ELR (cell line): ENCODE results near the gene MAEA.
"Not testable (repeated sequence)": the region's sequence is repeated elsewhere in the genome, so short reads cannot be mapped to it uniquely, and the experiment has no call there.

ENCODE experiments used
- DNase-seq: peaks from one replicate; pipeline ENCODE4 v3.0.0-alpha.2; 2015; ENCODE audit warnings: low read depth

MAEA gene

DNA sequence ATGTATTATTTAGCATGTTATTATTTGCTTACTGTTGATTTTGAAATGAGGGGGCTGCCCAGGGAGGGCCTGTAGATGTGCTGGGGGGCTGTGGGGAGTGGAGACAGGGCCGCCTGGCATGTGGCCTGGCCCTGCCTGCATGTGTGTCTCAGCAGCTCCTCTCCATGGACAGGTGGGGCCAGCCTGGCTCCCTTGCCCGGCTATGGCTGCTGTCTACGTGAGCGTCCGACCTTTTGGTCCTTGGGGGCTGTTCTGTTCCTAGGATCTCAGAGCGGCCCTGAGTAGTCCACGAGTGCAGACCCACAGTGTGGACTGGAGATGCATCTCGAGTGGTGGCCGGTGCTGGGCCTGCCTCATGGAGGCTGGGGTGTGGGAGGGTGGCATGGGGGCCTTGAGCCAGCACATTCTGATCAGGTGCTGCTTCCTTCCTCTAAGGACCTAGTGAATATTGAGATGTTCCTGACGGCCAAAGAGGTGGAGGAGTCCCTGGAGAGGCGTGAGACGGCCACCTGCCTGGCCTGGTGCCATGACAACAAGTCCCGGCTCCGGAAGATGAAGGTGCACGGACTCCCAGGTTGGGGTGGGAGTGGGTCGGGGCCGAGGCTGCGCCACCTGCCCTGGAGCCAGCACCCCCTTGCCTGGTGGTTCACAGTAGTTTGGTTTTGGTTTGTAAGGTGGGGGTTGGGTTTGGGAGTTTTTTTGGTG, 32.4 kb downstream of the MAEA start:
- no peak for DNase-seq

DNA sequence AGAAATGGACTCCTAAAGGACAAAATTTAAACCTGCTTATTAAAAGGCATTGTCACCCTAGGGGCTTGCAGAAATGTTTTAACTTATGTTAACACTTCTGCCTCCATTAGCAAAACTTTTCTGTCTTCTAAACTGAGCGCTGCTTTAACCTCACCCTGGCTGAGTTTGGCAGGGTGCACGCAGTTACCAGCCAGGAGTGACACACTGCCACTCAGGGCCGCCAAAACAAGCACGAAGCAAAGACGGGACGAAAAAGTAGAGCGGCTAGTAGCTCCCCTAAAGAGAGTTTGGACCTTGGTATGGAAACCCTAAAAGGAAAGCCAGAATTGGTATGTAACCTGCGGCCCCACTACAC, 33.6 kb downstream of the MAEA start:
- DNase-seq, result no peak

DNA sequence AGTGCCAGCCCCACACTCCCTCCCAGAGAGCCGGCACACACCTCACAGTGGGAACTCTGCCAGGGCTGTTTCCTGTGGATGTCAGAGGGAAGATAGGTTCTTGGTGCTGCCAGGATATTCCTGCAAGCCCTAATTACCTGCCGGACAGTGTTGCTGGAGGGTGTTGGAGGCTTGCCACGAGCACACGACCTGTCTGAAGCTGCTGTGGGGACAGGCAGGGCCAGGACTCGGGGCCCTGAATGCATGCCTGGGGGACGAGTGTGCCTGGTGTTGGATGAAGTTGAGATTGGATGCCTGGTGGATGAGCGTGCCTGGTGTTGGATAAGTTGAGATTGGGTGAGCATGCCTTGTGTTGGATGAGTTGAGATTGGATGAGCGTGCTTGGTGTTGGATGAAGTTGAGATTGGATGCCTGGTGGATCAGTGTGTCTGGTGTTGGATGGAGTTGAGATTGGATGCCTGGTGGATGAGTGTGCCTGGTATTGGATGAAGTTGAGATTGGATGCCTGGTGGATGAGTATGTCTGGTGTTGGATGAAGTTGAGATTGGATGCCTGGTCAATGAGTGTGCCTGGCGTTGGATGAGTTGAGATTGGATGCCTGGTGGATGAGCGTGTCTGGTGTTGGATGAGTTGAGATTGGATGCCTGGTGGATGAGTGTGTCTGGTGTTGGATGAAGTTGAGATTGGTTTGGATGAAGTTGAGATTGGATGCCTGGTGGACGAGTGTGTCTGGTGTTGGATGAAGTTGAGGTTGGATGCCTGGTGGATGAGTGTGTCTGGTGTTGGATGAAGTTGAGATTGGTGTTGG, 34.1 kb downstream of the MAEA start:
- peak; percentile 93 for DNase-seq

DNA sequence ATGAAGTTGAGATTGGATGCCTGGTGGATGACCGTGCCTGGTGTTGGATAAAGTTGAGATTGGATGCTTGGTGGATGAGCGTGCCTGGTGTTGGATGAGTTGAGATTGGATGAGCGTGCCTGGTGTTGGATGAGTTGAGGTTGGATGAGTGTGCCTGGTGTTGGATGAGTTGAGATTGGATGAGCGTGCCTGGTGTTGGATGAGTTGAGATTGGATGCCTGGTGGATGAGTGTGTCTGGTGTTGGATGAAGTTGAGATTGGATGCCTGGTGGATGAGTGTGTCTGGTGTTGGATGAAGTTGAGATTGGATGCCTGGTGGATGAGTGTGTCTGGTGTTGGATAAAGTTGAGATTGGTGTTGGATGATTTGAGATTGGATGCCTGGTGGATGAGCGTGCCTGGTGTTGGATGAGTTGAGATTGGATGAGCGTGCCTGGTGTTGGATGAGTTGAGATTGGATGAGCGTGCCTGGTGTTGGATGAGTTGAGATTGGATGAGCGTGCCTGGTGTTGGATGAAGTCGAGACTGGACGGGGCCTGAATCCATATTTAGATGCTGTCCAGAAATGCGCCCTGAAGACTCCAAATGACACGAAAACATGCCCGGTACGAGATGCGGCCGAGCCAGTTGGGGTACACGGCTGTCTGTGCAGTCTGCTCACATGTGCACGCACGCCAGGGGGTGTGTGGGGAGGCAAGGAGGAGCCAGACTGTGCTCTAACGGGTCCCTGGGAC, 34.9 kb downstream of the MAEA start:
- DNase-seq, result peak; percentile 69

DNA sequence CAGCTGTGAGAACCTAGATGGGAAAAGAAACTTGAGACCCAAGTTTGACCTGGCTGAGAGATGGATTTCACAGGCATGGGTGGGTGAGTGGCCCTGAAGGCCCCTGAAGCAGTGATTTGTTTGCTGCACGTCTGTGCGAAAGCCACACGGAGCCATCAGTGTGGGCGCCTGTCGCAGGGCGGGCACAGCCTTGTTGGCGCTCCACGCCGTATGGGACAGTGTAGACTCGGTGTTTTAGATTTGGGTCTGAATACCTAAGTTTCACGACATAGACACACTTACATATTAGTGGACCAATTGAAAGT, 35.4 kb downstream of the MAEA start:
- no peak for DNase-seq

DNA sequence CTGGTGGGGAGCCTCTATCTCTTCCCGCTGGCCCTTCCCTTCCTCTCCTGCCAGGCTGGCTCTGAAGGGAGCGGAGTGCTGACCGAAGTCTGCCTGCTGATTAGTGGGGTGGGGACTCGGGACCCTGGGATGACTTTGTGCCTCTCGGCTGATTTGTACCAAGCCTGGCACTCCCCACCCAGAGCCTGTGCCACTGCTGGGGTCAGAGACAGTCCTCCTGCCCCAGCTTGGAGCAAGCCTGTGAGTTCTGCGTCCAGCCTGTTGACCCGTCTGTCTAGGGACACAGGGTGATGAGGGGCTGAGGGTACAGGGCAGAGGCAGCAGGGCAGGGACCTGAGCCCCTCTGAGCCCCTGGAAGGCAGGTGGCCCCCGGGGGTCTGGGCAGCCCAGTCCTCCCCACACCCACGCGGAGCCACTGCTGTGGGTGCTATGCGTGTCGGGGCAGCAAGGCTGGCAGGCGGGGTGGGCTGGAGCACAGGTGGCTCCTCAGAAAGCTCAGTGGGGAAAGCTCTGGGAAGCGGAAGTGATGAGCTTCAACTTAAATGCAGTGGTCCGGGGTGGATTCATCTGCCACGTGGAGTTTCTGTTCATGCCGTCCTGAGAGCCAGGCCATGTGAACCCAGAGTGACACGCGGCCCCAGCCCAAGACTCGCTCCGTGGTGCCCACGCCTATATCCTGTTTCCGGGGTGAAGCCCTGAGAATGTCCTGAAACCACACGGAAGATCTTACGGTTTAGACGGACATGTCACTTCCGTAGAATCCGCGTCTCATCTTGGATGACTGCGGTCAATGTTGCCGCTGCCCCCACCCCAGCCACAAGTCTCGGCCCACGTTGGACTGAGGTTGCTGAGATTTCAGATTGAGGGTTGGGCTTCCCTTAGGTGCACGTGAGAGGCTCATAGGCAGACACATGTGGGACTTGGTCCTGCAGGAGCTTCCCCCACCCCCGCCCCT, 36.3 kb downstream of the MAEA start:
- no peak for DNase-seq

DNA sequence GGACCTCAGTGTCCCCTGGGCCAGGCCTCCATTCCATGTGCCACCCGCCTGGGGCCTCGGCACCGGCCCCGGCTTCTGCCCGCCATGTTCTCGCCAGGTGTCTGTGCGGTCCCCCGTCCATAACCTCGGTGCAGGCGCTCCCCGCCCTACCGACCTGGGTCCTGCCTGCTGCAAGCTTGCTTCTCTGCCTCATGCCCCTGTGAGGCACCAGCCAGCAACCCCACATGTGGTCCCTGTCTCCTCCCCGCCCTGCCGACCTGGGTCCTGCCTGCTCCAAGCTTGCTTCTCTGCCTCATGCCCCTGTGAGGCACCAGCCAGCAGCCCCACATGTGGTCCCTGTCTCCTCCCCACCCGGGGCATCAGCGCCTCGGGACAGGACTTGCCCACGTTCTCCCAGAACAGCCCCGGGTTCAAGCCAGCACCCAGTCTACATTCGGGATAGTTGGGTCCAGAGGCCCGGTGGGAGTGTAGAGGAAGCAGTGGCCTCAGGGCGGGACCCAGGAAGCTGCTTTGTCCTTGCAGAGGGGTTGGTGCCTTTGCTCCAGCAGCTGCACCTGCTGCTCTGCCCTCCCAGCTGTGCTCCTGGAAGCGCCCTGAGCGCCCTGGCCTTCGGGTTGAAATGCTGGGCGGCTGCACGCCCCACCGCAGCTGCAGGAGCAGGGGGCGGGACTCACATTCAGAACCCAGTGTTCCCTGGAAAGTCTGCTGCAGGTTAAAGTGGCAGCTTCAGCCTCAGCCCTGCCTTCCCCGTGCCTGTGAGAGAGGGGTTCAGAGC, 37.2 kb downstream of the MAEA start:
- no peak for DNase-seq

DNA sequence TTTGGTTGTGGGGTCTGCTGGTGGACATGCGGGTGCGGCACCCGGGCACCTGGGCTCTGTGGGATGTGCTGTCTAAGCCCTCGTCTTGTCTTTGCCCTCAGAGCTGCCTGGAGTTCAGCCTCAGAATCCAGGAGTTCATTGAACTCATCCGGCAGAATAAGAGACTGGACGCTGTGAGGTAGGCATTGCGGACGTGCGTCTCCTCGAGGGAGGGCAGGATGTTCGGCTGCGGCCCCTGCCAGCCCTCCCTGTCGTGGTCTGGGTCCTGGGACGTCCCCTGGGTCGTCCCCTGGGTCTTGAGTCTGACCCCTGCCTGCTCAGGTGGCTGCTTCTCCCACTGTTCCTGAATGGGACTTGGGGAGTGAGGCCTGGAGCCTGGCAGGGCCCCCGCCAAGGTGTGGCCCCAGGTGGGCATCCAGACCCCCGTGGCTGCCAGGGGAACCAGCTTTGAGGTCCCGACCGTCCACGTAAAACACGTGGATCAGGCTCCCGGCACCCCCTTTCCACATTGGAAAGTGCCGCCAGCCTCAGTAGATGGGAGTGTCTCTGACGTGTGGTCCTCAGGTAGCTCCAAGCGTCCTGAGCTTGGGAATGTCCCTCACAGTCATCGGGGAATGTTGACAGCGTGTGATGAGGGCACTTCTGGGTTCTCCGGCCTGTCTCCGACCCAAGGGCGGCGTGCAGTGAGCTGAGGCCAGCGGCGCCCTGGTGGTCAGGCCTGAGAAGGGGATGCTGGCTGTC, 38.0 kb downstream of the MAEA start:
- DNase-seq, result no peak

DNA sequence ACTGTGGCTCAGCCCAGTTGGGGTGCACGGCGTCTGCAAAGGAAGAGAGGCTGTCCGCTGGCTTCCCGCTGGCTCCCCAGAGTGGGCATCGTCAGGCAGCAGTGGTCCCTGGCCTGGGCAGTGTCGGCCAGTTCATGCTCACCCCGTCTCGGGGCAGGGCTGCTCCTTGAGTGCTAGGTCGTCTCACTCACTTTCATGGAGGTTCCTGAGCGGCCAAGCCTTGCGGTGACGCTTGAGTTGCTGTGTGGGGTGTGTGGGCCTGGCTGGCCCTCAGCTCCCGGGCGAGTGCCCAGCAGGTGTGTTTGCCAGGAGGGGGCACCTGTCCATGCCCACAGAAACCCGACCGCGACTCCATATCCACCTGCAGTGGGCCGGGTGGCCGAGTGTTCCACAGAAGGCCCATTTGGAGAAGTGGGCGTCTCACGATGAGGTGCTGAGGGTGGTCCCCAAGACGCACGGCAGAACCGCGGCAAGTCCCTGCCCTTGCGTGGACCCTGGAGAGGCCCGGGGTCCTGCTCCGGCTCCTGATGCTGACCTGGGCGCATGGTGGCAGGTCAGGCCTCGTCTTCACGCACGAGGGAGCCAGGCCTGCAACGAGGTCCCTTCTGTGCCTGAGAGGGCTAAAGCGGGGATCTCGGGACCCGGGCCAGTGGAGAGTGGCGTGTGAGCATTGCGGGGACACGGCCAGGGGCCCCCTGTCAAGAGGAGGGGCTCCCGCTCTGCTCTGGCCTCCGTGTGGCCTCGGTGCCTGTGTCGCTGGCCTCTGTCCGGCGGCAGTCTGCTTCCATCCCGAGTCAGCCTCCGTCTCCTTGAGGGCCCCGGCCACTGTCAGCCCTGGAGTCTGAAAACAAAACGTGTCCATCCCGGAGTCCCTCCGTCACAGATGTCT, 38.8 kb downstream of the MAEA start:
- DNase-seq, result no peak

DNA sequence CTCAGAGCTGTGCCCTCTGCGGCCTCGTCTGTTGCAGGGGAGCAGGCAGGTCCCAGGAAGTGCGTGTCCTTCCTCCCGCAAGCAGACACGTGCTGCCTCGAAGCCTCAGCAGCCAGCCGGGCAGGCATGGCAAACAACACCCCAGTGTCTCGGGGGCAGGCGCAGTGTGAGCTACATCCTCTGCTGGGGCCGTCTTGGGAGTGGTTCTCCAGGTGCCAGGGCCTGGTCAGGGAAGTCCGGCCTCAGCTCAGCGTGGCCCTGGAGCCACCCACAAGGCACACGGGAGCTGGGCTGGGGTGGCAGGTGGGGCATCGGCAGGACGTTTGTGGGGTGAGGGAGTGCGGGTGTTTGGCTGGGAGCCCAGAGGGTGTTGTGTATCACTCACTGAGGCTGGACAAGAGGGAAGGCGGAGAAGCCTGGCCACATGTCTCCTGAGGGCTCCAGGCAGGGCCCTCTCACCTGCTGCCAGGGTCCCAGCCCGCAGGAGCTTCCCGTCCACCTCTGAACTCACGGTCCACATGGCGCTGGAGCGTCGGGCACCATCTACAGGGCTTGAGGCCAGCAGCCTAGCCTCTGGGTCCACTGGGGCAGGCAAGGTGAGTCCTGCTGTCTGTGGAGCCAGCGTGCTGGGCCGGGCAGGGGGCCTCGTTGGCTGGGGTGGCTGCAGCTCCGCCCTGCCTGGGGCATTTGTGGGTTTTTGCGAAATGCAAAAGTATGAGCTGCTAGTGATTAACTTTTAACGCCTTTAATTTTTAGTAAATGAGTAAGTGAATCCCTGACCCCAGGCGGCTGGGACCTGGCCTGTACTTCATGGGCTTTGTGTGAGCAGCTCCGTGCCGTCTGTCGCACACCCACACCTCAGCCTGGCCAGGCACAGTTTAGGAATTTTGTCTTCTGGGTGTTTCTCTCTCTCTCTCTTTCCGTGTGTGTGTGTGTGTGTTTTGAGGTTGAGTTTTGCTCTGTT, 40.0 kb downstream of the MAEA start:
- no peak for DNase-seq

DNA sequence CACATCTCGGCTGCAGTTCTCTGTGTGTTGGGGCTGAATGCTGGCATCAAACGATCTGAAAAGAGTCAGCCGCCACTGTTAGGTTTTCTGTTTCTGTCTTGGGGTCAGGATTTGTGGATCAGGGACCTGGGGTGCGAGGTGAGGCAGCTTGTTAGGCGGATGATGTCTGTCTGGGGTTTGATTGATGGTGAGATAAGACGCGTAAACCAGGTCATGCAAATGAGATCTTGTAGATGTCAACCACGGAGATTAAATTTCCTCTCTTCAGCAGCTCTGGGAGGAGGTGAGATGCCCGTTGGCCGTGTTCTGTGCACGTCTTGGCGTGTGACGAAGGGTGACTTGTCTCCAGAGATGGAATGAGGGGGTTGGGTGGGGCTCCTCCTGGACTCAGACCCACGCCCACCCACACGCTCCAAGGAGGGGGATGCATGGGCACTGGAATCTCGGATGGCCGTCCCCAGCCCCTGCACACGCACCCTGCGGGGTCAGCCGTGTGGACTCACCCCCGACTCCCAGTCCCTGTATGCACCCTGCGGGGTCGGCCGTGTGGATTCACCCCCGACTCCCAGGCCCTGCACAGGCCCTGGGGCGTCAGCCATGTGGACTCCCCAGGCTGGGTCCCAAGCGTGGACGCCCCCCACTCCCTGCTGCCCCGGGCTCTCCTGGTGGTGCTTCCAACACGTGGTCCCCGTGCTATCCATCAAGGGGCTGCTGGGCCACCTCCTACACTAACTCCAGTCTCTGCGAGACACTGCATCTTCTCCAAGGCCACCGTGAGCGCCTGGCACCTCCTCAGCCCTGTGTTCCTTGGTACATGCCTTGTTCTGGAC, 41.3 kb downstream of the MAEA start:
- no peak for DNase-seq

DNA sequence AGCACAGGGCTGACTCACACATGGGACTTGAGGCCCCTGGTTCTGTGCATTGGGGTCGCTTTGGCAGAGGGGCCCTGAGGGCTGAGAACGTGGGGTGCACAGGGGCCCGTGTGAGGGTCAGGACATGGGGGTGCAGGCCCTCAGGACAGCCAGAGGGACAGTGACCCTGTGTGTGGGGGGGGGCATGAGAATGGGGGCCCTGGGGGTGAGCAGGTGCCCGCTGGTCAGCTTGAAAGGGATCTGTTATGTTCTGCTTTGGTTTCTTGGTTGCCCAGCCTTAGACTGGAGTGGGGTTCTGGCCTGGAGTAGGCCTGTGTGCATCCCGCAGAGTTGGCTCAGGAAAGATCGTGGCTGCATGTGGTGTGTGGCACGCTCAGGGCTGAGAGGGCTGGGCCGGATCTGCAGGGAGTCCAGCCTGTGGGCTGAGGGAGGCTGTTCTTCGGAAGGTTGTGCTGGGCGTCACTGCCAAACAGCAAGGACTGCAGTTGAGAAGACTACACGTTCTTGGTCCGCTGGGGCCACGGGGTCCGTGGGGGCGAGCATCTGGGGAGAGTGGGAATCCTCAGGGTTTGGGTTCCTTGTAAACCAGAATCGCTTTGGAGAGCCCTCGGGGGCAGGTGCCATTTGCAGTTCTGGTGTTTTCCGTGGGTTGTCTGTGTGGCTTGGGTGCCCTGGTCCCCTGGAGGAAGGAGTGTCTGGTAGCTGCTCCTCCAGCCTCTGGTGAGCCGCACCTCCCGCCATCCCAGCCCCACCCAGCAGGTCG, 42.1 kb downstream of the MAEA start:
- DNase-seq, result no peak

DNA sequence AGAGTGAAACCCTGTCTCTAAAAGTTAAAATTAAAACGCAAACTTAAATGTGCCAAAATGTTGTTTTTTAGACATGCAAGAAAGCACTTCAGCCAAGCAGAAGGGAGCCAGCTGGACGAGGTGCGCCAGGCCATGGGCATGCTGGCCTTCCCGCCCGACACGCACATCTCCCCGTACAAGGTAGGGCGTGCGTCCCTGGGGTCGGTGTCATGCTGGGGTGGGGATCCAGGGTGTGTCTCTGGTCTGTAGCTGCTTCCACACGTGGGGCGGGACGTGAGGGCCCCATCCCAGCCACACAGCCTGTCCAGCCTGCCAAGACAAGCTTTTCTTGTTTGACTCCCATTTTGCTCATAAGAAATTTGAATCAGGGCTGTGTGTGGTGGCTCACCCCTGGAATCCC, 43.0 kb downstream of the MAEA start:
- no peak for DNase-seq

DNA sequence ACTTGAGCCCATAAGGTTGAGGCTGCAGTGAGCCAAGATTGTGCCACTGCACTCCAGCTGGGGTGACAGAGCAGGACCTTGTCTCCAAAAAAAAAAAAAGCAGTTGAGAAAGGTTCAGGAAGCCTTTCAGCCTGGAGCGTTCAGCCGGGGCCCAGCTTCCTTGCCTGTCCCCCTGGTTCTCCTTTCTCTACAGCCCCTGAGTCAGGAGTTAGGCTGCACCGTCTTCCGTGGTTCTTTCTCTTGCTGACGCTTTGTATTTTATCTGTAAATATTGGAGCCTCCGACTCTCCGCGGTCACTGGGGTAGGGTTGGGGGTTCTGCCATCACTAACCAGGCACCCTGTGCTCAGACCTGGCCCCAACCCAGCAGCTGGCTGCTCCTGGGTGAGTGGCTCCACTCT, 43.6 kb downstream of the MAEA start:
- no peak for DNase-seq

DNA sequence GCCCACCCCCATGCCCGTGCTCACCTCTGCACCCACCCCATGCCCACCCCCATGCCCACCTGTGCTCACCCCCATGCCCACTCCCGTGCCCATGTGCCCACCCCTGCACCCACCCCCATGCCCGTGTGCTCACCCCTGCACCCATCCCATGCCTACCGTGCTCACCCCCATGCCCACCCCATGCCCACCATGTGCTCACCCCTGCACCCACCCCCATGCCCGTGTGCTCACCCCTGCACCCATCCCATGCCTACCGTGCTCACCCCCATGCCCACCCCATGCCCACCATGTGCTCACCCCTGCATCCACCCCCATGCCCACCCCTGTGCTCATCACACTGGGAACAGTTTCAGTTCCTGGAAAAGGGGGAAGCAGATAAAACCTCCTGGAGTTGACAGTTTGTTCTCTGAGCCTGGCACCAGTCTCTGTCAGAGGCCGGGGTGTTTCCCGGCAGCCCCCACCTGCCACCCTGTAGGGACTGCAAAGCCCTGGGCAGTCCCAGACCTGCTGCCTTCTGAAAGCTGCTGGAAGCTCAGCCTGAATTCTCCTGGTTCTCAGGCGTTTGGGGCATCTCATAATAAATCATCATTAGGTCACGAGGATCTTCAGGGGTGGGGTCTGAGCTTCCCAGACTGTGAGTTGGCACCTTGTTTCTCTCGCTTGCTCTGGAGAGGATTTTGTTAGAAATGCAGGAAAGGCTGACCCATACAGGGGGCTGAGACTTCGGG, 44.3 kb downstream of the MAEA start:
- not testable (repeated sequence) for DNase-seq

DNA sequence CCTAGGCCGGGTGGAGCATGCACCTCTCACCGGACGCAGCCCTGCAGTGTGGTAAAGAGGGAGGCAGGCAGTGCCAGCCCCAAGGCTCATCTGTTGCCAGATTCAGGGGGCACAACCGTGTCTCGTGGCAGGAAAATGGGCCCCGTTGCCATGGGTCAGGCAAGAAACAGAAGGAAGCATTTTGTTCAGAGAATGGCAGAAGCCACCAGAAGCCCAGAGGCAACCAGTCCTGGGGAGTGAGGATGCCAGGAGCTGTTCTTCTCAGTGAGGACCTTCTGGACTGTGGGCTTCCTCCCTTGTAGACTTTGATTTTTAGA, 44.8 kb downstream of the MAEA start:
- DNase-seq, result no peak
